Ectodermal cell (in vitro differentiated cells): Measurements from ENCODE around the gene KRTAP22-1.

ENCODE experiments used
- H3K27ac ChIP-seq: 2 replicates; pipeline ENCODE4 v1.7.0; 2013; ENCODE audit warnings: mild to moderate bottlenecking, low read depth, low read length; ENCODE audit not compliant: insufficient read depth, poor library complexity, severe bottlenecking
- H3K27me3 ChIP-seq: 2 replicates; pipeline ENCODE4 v1.7.0; 2013; ENCODE audit warnings: mild to moderate bottlenecking, low read length; ENCODE audit not compliant: insufficient read depth, control insufficient read depth, poor library complexity, severe bottlenecking
- H3K36me3 ChIP-seq: one replicate; pipeline ENCODE4 v1.7.0; 2013; ENCODE audit warnings: low read length; ENCODE audit not compliant: control insufficient read depth, insufficient read depth
- H3K4me1 ChIP-seq: one replicate; pipeline ENCODE4 v1.7.0; 2013; ENCODE audit warnings: low read length; ENCODE audit not compliant: control insufficient read depth, insufficient read depth
- H3K4me3 ChIP-seq: 2 replicates; pipeline ENCODE4 v1.7.0; 2013; ENCODE audit warnings: low read depth, low read length, control low read depth; ENCODE audit not compliant: insufficient read depth
- H3K9me3 ChIP-seq: 2 replicates; pipeline ENCODE4 v1.7.0; 2013; ENCODE audit warnings: mild to moderate bottlenecking, low read length, moderate library complexity; ENCODE audit not compliant: control insufficient read depth
- WGBS, 2 experiments: methylation state at CpG; one replicate each; pipeline ENCODE4 v1.1.7; 2013; ENCODE audit warnings: missing lambda C conversion rate in 2 of 2; 5-methylcytosine and 5-hydroxymethylcytosine counted together

Gene KRTAP22-1

GRCh38 chr21:30580132-30580531, 20.8 kb upstream of the KRTAP22-1 start:
- Histone ChIP-seq H3K4me1 (peaks cover 12% of the 10 kb centered on the region), H3K27me3 (no peaks in the 10 kb centered on the region), H3K4me3 (no peak overlapping the region), H3K9me3 (no peaks in the 10 kb centered on the region), H3K36me3 (no peaks in the 10 kb centered on the region), H3K27ac (no peak overlapping the region)
- 75 to 76% methylated on average over 3 of the region's 3 CpGs for WGBS, 2 experiments

- 100% methylated on average over 1 of the region's 1 CpG; no CpG with 5 or more reads in 1 of the 2 experiments for WGBS, 2 experiments
- no peaks in the 10 kb centered on the region for H3K36me3 ChIP-seq
- H3K4me1 ChIP-seq: peaks cover 12% of the 10 kb centered on the region
- no peaks in the 10 kb centered on the region for H3K27me3 ChIP-seq
- H3K27ac ChIP-seq: no peak overlapping the region
- no peak overlapping the region for H3K4me3 ChIP-seq
- no peaks in the 10 kb centered on the region for H3K9me3 ChIP-seq
These were observed 18.0 kb upstream of the KRTAP22-1 start for GRCh38 chr21:30582870-30583269.

- no peaks in the 10 kb centered on the region for H3K9me3 ChIP-seq
- H3K36me3 ChIP-seq: no peaks in the 10 kb centered on the region
- no peaks in the 10 kb centered on the region for H3K4me1 ChIP-seq
- no peak within 1 kb of the TSS for H3K27ac ChIP-seq
- H3K4me3 ChIP-seq: no peak within 1 kb of the TSS
- H3K27me3 ChIP-seq: no peaks in the 10 kb centered on the region
These were observed 10.6 kb upstream of the KRTAP22-1 start, which contains the start of gene KRTAP22-2 for GRCh38 chr21:30590297-30590696. Gene KRTAP22-2 (minus strand): TSS chr21:30590397.

GRCh38 chr21:30592140-30592539, 8.7 kb upstream of the KRTAP22-1 start, which contains the start of gene KRTAP6-3:
Gene KRTAP6-3 (plus strand): TSS chr21:30592440. CDS start chr21:30592446, 6 bp downstream.
- Histone ChIP-seq H3K27me3 (no peaks in the 10 kb centered on the region), H3K4me1 (no peaks in the 10 kb centered on the region), H3K36me3 (no peaks in the 10 kb centered on the region), H3K4me3 (no peak within 1 kb of the TSS), H3K9me3 (no peaks in the 10 kb centered on the region), H3K27ac (no peak within 1 kb of the TSS)
- 94 to 97% methylated on average over 4 of the region's 4 CpGs for WGBS, 2 experiments

DNA sequence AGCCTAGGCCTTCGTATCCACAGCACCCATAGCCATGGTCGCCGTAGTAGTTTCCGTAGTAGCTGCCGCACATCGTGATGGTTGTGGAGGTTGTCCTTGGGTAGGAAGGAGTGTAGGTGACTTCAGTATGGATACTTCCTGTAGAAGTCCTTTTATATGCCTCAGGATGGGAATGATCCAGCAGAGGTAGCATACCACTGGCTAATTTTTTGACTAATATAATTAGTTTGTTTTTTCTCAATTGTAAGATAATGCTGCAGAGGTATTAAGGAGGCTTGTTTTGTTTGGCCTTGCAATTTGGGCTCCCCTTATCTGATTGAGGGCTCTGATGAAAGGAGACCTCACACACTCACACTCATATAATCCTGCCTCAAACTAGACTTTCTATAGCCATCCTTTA, 2.1 kb upstream of the KRTAP22-1 start, which contains the start of gene KRTAP6-2:
KRTAP6-2 (minus strand) TSS at position 101 of the 400 bp plus-strand sequence; CDS start at position 73, 28 bp downstream.
- no peaks in the 10 kb centered on the region for H3K27me3 ChIP-seq
- H3K4me1 ChIP-seq: no peaks in the 10 kb centered on the region
- no peaks in the 10 kb centered on the region for H3K36me3 ChIP-seq
- no peak within 1 kb of the TSS for H3K4me3 ChIP-seq
- no peak within 1 kb of the TSS for H3K27ac ChIP-seq
- H3K9me3 ChIP-seq: no peaks in the 10 kb centered on the region
- 94 to 98% methylated on average over 6 of the region's 6 CpGs for WGBS, 2 experiments

- Histone ChIP-seq H3K27me3 (no peaks in the 10 kb centered on the region), H3K4me3 (no peak overlapping the region), H3K36me3 (no peaks in the 10 kb centered on the region), H3K27ac (no peak overlapping the region), H3K9me3 (no peaks in the 10 kb centered on the region), H3K4me1 (no peaks in the 10 kb centered on the region)
- 92 to 93% methylated on average over 2 of the region's 2 CpGs for WGBS, 2 experiments
These were observed 5.1 kb downstream of the KRTAP22-1 start for GRCh38 chr21:30605968-30606367.

- no peaks in the 10 kb centered on the region for H3K36me3 ChIP-seq
- no peaks in the 10 kb centered on the region for H3K4me1 ChIP-seq
- 93 to 100% methylated on average over 1 of the region's 2 CpGs for WGBS, 2 experiments
- H3K27me3 ChIP-seq: no peaks in the 10 kb centered on the region
- no peak overlapping the region for H3K4me3 ChIP-seq
- H3K27ac ChIP-seq: no peak overlapping the region
- no peaks in the 10 kb centered on the region for H3K9me3 ChIP-seq
These were observed 11.2 kb downstream of the KRTAP22-1 start for GRCh38 chr21:30612132-30612531.

GRCh38 chr21:30613836-30614235, 12.9 kb downstream of the KRTAP22-1 start, which contains the start of gene KRTAP6-1:
Gene KRTAP6-1 (minus strand): TSS chr21:30613930. CDS start chr21:30613904, 26 bp downstream.
- WGBS, 2 experiments: 84 to 86% methylated on average over 2 of the region's 2 CpGs

DNA sequence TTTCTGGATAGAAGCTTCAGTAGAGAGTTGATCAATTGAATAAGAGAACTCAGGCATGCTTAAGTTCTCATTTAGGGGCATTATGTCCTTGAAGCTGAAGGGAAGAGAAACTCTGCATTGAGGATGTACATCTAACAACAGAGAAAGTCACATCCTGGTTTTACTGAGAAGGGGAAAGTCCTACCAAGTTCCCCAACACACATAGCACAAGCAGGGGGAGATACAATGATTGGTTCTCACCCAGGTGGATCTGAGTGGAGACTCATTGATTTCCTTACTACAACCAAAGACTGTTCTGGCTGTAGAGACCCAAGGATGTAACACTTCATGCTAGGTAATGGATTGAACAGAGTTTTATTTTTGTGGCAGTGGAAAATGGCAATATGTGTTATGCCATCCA, 14.3 kb downstream of the KRTAP22-1 start:
- H3K4me1 ChIP-seq: no peaks in the 10 kb centered on the region
- no peaks in the 10 kb centered on the region for H3K9me3 ChIP-seq
- H3K27ac ChIP-seq: no peak overlapping the region
- H3K4me3 ChIP-seq: no peak overlapping the region
- no peaks in the 10 kb centered on the region for H3K27me3 ChIP-seq
- no peaks in the 10 kb centered on the region for H3K36me3 ChIP-seq

More at GRCh38 chr21:30613836-30614235, 12.9 kb downstream of the KRTAP22-1 start, which contains the start of gene KRTAP6-1:
- Histone ChIP-seq H3K36me3 (no peaks in the 10 kb centered on the region), H3K4me1 (no peaks in the 10 kb centered on the region), H3K4me3 (no peak within 1 kb of the TSS), H3K9me3 (no peaks in the 10 kb centered on the region), H3K27ac (no peak within 1 kb of the TSS), H3K27me3 (no peaks in the 10 kb centered on the region)

DNA sequence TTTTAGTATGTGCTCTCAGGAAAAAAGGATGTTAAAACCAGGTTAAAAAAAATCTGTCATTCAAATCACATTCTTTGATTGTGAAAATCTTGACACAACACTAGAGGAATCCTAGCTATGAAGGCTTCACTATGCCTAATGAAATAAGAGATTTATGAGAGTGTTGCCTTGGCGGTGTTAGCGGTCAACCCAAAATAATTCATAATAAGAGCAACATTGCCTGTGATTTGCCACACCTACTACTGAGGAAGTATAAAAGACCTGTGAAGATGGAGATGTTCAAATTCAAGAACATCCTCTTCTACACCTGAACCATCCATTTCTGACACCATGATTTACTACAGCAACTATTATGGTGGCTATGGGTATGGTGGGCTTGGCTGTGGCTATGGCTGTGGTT, 15.2 kb downstream of the KRTAP22-1 start, which contains the start of gene KRTAP20-1:
KRTAP20-1 (plus strand) TSS at position 301 of the 400 bp plus-strand sequence; CDS start at position 331, 30 bp downstream.
- Histone ChIP-seq H3K27ac (no peak within 1 kb of the TSS), H3K4me1 (no peaks in the 10 kb centered on the region), H3K27me3 (no peaks in the 10 kb centered on the region), H3K9me3 (no peaks in the 10 kb centered on the region), H3K4me3 (no peak within 1 kb of the TSS), H3K36me3 (no peaks in the 10 kb centered on the region)
- WGBS, 2 experiments: 94% methylated on average over 2 of the region's 2 CpGs; no CpG with 5 or more reads in 1 of the 2 experiments
